ENCODE results near the gene OCEL1.

DNA sequence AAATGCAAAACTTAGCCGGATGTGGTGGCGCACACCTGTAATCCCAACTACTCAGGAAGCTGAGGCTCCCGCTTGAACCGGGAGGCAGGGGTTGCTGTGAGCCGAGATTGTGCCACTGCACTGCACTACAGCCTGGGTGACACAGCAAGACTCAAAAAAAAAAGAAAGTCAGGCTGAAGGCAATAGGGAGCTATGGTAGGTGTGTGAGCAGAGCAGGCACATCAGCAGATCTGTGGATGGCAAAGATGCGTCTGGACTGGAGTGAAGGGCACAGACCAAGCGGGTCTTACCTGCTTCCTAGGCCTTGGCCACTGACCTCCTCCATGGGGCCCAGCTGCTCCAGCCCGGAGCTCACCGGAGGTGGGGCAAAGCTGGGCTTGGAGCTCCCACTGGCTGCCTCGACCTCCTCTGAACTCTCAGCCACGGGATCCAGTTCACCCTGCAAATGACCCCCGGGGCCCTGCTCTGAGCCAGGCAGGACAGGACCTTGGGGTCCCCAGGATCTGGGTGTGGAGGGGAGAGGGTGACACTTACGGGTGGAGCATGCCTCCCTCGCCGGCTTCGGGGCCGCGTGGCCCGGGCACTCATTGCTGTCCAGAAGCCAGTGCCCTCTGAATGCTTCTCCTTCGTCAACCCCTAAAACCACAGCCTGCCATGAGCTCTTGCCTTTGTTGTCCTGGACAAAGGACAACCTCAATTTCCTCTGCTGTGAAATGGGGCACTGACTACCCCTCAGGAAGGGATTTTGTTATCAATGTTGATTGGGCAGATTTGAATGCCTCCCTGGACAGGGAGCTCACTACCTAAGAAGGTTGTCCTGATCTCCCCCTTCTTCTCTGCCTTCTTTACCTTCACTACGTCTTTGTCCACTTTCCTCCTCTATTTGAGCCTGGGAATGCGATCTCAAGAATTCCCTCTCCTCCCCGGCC is 38.0 kb downstream of the OCEL1 start:
- no peak for TF ChIP-seq POLR2A (IDR thresholded peaks at IDR 0.05)
- TF ChIP-seq, protein P1, sequence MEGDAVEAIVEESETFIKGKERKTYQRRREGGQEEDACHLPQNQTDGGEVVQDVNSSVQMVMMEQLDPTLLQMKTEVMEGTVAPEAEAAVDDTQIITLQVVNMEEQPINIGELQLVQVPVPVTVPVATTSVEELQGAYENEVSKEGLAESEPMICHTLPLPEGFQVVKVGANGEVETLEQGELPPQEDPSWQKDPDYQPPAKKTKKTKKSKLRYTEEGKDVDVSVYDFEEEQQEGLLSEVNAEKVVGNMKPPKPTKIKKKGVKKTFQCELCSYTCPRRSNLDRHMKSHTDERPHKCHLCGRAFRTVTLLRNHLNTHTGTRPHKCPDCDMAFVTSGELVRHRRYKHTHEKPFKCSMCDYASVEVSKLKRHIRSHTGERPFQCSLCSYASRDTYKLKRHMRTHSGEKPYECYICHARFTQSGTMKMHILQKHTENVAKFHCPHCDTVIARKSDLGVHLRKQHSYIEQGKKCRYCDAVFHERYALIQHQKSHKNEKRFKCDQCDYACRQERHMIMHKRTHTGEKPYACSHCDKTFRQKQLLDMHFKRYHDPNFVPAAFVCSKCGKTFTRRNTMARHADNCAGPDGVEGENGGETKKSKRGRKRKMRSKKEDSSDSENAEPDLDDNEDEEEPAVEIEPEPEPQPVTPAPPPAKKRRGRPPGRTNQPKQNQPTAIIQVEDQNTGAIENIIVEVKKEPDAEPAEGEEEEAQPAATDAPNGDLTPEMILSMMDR (IDR thresholded peaks at IDR 0.05), result no peak
